Vagina (tissue), 2 donors: ENCODE results near the gene VTI1A.

Experiments
- POLR2A ChIP-seq, 2 donors: fragments of 450-650 bp; IDR thresholded peaks; one replicate each; pipeline ENCODE4 v1.6.1; 2017; ENCODE audit warnings: antibody characterized with exemption in 2 of 2, mild to moderate bottlenecking in 2 of 2, moderate library complexity in 2 of 2
- POLR2AphosphoS5 ChIP-seq, 2 donors: sonication (generic); formaldehyde crosslinking; IDR thresholded peaks; one replicate each; pipeline ENCODE4 v1.9.0; 2017; ENCODE audit warnings: antibody characterized with exemption in 2 of 2, mild to moderate bottlenecking in 2 of 2, low read depth in 1 of 2; ENCODE audit not compliant: insufficient read depth in 1 of 2
- TF ChIP-seq, protein P1 (sequence below), 3 experiments: fragments of 450-650 bp in 2 of 3; fragments of 200-600 bp in 1 of 3; sonication (generic) in 1 of 3; IDR thresholded peaks; one replicate each; pipeline ENCODE4 v1.5.1; 2017 to 2019; ENCODE audit warnings: antibody characterized with exemption in 3 of 3, mild to moderate bottlenecking in 2 of 3, moderate library complexity in 2 of 3

DNA sequence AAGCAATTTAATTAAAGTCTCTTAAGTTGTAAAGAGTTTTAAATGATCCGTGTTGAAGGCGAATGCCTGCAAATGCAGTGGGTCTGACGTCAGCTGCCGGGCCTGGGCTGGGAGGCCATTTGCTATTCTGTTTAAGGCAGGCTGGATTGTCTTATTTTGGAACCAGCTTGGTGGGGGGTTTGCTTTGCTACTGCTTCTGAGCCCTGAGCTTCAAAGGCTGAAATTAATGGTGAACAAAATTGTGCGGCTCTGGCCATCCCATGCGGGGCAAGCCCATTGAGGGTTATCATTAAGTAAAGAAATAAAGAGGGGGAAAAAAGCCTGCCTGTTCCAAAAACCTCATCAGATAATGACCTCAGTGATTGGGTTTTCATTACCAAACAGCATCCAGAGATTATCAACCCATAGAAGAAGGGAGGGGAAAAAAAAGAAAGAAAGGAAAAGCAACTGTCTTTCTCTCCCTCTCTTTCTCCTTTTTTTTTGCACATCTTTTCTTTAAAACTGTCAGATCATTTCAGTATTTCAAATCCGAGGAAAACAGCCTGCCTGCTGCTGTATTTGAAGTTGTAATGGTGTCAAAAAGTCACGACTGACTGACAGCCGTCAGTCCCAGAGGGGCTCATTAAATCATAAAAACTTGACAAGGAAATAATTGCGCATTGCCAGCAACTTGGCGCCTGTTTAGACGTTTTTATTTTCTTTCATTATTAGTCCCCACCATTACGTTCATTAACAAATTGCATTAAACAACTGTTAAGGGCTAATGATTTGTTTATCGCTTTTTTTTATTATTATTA, 371.2 kb downstream of the VTI1A start:
- TF ChIP-seq, protein P1, sequence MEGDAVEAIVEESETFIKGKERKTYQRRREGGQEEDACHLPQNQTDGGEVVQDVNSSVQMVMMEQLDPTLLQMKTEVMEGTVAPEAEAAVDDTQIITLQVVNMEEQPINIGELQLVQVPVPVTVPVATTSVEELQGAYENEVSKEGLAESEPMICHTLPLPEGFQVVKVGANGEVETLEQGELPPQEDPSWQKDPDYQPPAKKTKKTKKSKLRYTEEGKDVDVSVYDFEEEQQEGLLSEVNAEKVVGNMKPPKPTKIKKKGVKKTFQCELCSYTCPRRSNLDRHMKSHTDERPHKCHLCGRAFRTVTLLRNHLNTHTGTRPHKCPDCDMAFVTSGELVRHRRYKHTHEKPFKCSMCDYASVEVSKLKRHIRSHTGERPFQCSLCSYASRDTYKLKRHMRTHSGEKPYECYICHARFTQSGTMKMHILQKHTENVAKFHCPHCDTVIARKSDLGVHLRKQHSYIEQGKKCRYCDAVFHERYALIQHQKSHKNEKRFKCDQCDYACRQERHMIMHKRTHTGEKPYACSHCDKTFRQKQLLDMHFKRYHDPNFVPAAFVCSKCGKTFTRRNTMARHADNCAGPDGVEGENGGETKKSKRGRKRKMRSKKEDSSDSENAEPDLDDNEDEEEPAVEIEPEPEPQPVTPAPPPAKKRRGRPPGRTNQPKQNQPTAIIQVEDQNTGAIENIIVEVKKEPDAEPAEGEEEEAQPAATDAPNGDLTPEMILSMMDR (IDR thresholded peaks at IDR 0.05), result no peak
- TF ChIP-seq POLR2A (IDR thresholded peaks at IDR 0.05) (no peak), POLR2AphosphoS5 (IDR thresholded peaks at IDR 0.05; ENCODE audit: insufficient read depth in 1 of 2, low read depth in 1 of 2) (no peak)
